RWPE2 (cell line): ENCODE data around the gene CHRNB1.

Source experiments
- ATAC-seq: fragments of 200-7000 bp; cut with Tn5 transposase; 3 replicates; pipeline ENCODE4 v1.9.1; 2021; ENCODE audit warnings: low read depth
- DNase-seq: peaks from one replicate; pipeline ENCODE4 v3.0.0-alpha.2; 2020; ENCODE audit warnings: low spot score
- H3K27ac ChIP-seq: fragments of 450-650 bp; 2 replicates; pipeline ENCODE4 v1.5.1; 2017; ENCODE audit warnings: mild to moderate bottlenecking; ENCODE audit not compliant: poor library complexity, severe bottlenecking
- H3K27me3 ChIP-seq: fragments of 250-450 bp; sonication (Bioruptor Pico); 2 replicates; pipeline ENCODE4 v1.5.1; 2021; ENCODE audit warnings: mild to moderate bottlenecking, moderate library complexity; ENCODE audit not compliant: insufficient read depth, poor library complexity, severe bottlenecking
- H3K36me3 ChIP-seq: fragments of 250-450 bp; sonication (Bioruptor Pico); 2 replicates; pipeline ENCODE4 v1.5.1; 2020; ENCODE audit warnings: low read depth, mild to moderate bottlenecking, moderate library complexity
- H3K4me1 ChIP-seq: fragments of 250-450 bp; sonication (Bioruptor Pico); 2 replicates; pipeline ENCODE4 v1.5.1; 2021; ENCODE audit warnings: mild to moderate bottlenecking, moderate library complexity; ENCODE audit not compliant: insufficient read depth, poor library complexity, severe bottlenecking
- H3K4me3 ChIP-seq: fragments of 250-450 bp; sonication (Bioruptor Pico); 2 replicates; pipeline ENCODE4 v1.5.1; 2021; ENCODE audit warnings: mild to moderate bottlenecking, moderate library complexity; ENCODE audit not compliant: severe bottlenecking
- H3K9me3 ChIP-seq: fragments of 250-450 bp; sonication (Bioruptor Pico); 2 replicates; pipeline ENCODE4 v1.5.1; 2021; ENCODE audit warnings: mild to moderate bottlenecking, moderate library complexity; ENCODE audit not compliant: severe bottlenecking
- CTCF ChIP-seq: fragments of 450-650 bp; IDR thresholded peaks from one replicate; pipeline ENCODE4 v1.5.1; 2017; ENCODE audit warnings: mild to moderate bottlenecking, moderate library complexity; ENCODE audit not compliant: poor library complexity, severe bottlenecking

The CHRNB1 gene, protein sequence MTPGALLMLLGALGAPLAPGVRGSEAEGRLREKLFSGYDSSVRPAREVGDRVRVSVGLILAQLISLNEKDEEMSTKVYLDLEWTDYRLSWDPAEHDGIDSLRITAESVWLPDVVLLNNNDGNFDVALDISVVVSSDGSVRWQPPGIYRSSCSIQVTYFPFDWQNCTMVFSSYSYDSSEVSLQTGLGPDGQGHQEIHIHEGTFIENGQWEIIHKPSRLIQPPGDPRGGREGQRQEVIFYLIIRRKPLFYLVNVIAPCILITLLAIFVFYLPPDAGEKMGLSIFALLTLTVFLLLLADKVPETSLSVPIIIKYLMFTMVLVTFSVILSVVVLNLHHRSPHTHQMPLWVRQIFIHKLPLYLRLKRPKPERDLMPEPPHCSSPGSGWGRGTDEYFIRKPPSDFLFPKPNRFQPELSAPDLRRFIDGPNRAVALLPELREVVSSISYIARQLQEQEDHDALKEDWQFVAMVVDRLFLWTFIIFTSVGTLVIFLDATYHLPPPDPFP

DNA sequence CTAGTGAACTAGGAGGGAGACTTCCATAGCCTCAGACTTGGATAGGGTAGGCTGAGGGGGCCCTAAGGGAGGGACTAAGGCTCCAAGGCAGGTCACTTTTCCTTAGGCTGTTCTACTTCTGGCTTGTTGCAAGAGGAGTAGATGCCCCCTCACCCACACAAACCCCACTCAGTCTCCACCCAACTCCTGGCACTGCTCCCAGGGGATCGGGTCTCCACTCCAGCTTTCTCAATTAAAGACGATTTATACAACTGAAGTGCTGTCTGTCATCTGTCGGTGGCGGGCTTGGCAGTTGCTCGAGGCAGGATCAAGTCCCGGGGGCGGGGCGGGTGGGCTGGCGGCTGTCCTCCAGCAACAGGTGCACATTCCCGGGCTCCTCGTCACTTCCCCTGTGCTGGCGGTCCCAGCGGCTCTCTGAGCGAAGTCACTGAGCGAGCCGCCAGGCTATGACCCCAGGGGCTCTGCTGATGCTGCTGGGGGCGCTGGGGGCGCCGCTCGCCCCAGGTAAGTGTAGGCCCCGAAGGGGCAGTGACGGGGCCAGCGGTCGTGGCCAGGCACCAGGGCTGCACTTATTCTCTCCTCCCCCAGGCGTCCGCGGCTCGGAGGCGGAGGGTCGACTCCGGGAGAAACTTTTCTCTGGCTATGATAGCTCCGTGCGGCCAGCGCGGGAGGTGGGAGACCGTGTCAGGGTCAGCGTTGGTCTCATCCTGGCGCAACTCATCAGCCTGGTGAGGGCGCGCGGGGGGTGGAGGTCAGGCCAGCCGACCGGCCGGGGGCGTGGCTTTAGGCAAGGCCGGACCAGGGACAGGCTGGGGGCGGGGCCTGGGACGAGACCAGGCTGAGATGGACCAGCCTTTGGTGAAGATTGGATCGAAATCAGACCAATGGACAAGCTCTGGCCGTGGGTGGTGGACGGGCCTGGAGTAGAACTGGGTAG is at the start of gene CHRNB1:
CHRNB1 (plus strand) TSS at position 380 of the 937 bp plus-strand sequence; CDS start at position 447, 67 bp downstream.
- Histone ChIP-seq H3K4me1 (peaks cover 19% of the 10 kb centered on the region), H3K27me3 (no peaks in the 10 kb centered on the region), H3K27ac (peak within 1 kb of the TSS; percentile 87), H3K36me3 (no peaks in the 10 kb centered on the region), H3K4me3 (peak within 1 kb of the TSS; percentile 21), H3K9me3 (no peaks in the 10 kb centered on the region)
- peak; percentile 45 for ATAC-seq
- DNase-seq, result no peak
- TF ChIP-seq CTCF, result no peak

DNA sequence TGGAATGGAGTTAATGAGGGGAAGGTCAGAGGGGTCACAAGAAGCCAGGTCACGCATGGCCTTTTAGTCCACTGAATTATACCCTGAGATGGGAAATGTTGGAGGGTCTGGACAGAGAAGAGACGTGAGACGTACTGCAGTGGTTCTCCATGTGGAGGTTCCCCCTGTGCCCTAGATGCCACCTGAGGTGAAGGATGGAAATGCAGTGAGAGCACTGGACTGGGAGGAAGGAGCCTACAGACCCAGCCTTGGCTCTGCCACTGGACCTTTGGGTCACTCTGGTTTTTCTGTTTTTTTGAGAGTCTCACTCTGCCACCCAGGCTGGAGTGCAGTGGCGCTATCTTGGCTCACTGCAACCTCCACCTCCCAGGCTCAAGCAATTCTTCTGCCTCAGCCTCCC is 48.7 kb upstream of the CHRNB1 start:
- no peak overlapping the region for H3K27ac ChIP-seq
- no peaks in the 10 kb centered on the region for H3K27me3 ChIP-seq
- H3K4me1 ChIP-seq, result peaks cover 7% of the 10 kb centered on the region
- ATAC-seq (no peak), DNase-seq (no peak)
- no peaks in the 10 kb centered on the region for H3K9me3 ChIP-seq
- no peak overlapping the region for H3K4me3 ChIP-seq
- TF ChIP-seq CTCF, result no peak
- H3K36me3 ChIP-seq, result peaks cover 21% of the 10 kb centered on the region

- Histone ChIP-seq H3K27ac (no peak overlapping the region), H3K4me1 (peaks cover 7% of the 10 kb centered on the region), H3K36me3 (peaks cover 17% of the 10 kb centered on the region), H3K4me3 (no peak overlapping the region), H3K27me3 (no peaks in the 10 kb centered on the region), H3K9me3 (no peaks in the 10 kb centered on the region)
- ATAC-seq, result no peak
- TF ChIP-seq CTCF, result no peak
- DNase-seq, result no peak
Measured at GRCh38 chr17:7398612-7399011, 46.2 kb upstream of the CHRNB1 start.

DNA sequence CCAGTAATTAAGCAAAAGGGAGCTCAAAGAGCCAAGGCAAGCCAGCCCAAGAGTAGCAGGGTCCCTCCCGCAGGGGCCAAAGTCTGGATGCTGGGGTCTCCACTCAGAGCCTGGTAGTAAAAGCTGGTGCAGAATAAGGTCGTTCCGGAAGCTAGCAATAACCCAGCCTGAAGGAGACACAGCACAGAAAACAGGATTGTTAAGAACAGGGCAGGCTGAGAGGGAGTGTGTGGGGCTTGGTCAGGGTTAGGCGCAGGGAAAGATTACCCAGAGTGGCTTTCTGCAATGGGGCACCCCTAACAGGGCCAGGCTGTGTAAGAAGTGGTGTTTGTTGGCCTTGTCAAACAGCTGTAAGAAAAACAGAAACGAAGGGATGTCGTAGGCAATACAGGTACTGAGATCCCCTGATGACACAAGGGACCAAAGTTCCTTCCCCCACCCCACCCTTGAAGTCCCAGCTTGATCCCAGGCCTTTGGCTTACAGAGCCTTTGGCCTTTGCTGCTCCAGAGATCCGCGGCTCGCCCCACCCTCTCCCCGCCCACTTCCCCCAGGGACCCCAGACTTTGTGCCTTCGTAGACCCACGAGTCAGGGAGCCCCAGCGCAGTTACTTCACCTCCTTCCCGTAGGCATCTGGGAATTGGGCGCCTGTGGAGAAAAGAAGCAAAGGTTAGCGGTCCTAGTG is 41.7 kb upstream of the CHRNB1 start:
- DNase-seq, result no peak
- Histone ChIP-seq H3K4me3 (peak overlapping the region; percentile 54), H3K27ac (peak overlapping the region; percentile 58), H3K9me3 (no peaks in the 10 kb centered on the region), H3K27me3 (no peaks in the 10 kb centered on the region), H3K4me1 (peaks cover 7% of the 10 kb centered on the region), H3K36me3 (peaks cover 17% of the 10 kb centered on the region)
- no peak for TF ChIP-seq CTCF
- ATAC-seq, result 0 out of 3 replicates have a peak, but pooled peaks have one; percentile 1
